ENCODE data around the gene LSP1.
"Not testable (repeated sequence)": the region's sequence is repeated elsewhere in the genome, so short reads cannot be mapped to it uniquely, and the experiment has no call there.

The LSP1 gene

DNA sequence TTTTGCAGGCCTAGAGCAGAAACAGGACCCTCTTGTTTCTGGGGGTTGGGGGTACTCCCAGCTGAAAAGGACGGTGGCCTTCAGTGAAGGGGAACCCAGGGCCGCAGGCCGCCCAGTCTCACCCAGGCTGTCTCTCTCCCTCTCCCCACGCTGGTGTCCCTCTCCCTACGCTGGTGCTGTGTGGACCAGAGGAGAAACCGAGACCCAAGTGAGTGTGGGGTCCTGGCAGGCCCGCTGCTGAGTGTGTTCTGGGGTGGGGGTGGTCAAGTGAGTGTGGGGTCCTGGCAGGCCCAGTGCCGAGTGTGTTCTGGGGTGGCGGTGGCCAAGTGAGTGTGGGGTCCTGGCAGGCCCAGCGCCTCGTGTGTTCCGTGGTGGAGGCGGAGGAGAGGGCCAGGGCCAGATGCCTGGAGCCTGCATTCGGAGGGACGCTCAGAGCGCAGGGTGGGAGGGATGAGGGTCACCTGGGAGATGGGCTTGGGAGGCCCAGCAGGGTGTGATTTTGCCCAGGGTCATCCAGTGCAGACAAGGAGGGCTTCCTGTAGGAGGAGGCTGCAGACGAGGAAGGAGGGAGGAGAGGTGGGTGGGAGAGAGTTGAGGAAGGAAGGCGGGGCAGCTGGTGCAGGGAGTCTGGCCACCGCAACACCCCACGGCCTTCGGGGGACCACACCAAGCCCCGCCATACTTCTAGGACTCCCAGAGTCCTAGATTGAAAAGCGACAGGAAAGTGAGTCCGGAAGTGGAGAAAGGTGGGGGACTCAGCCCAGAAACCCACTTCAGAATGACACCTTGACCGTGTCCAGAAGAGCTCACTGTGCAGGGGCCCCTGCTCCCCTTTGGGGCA, 77.0 kb downstream of the LSP1 start:
- DNase-seq = no peak

DNA sequence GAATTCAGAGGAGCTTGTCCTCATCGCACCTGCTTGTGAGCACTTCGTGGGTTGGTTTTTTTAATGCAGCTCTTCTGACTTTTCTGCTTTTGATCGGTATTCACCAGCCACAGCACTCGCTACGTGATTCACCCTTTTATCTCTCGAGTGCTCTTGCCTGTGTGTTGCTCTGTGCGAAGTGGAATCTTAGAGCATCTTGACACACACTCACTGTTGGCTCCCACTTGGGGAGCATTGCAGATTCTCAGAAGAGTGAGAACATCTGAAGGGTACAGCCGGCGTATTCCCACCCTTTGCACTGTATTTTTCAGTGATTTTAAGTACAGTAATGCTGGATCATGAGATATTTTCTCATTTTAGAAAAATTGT, 77.6 kb downstream of the LSP1 start:
- no peak for DNase-seq

DNA sequence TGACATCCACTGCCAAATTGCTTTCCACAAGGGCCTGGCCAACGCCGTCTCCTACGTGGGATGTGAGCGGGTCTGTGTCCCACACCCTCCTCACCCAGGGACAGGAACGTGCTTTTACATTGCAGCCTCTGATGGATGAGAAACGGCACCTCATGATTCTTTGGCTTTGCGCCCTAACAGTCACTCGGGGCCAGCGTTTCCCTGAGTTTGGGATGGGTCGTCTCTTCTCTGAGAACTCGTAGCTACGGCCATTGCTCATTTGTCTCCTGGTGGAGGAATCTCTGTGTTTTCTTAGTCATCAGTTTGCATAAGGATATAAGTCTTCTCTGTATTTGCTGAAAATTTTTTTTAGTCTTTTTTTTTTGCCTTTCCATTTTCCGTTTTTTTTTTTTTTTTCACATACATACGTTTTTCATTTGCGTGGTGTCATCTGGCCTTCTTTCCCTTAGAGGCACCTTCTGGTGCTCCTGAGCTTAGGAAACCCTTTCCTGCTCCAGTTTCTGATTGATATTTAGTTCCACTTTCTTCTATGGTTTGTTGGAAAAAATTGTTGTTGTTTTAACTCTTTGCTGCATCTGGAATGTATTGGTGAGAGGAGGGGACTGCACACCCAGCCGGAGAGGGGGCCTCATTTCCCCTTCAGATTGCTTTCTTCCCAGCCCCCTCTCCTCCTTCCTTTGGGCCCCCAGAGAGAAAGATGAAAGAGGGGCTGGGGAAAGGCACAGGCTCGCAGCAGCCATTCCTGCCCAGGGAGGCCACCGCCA, 78.6 kb downstream of the LSP1 start:
- no peak for DNase-seq

DNA sequence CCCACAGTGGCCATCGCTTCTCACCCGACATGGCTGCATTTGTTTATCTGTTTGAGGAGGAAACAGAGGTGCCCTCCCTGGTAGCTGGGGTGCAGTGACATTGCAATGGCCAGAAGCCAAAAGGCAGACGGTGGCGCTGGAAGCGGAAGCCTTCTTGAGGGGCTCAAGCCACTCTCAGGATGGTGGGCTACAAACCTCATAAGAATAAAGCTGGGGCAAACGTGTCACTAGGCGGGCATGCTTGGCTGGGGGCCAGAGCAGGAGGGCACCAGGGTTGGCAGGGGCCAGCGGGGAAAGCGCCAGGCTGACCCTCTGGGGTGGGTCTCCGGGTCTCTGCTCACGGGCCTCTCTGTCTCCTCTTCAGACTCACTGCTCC, 79.2 kb downstream of the LSP1 start:
- no peak for DNase-seq

GRCh38 chr11:1932681-1933080, 79.8 kb downstream of the LSP1 start:
- no peak for DNase-seq

DNA sequence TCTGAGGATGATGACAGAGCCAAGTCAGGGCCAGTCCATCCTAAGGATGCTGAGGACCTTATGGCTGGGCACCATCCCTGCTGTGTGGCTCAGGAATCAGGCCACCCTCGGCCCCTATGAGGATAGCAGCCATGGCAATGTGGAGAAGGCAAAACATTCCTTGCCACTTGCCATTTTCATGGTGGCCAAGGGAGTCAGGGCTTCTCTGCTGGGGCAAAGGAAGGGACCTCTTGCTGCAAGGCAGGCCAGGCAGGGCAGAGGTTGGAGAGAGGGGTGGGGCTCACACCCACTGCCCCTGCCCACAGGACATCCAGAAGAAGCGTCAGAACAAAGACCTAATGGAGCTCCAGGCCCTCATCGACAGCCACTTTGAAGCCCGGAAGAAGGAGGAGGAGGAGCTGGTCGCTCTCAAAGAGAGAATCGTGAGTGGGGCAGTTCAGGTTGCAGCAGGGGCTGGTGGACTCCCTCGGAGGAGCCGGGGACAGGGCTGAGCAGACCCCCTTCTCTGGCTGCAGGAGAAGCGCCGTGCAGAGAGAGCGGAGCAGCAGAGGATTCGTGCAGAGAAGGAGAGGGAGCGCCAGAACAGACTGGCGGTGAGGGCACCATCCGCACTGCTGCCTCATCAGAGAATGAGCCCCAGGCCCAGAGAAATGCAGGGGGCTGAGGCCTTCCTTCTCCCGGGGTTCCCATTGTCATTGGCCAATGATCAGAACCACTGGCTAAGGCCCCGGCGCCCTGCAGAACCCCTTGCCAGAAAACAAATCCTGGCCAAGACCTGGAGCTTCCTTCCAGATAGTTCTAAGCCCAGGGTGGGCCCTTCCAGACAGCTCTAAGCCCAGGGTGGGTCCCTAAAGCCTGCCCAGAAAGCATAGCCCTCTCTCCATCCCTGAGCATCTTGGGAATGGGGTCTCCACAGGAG, 80.8 kb downstream of the LSP1 start:
- DNase-seq = no peak

DNA sequence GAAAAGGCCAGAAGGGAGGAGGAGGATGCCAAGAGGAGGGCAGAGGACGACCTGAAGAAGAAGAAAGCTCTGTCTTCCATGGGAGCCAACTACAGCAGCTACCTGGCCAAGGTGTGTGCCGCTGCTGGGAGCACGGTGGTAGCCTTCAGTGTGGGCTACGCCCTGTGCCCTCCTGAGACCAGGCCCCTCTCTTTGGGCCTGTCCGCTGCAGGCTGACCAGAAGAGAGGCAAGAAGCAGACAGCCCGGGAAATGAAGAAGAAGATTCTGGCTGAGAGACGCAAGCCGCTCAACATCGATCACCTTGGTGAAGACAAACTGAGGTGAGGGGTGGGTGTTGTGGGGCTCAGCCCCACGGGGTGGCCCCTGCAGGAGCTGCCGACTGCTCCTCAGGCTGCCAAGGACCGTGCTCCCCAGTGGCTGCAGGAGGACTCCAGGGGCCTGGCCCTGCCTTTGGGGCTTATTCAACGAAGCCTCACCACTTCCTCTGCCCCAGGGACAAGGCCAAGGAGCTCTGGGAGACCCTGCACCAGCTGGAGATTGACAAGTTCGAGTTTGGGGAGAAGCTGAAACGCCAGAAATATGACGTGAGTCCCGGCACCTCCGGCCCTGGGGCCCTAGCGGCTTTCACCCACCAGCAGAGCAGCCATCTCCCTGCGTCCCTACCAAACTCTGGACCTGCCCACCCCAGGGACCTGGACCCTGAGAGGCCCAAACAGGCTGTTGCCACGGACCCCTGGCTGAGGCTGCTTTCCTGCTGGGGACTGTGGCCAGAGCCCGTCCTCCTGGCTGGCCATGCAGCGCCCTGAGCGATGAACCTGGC, 81.7 kb downstream of the LSP1 start:
- DNase-seq = no peak

DNA sequence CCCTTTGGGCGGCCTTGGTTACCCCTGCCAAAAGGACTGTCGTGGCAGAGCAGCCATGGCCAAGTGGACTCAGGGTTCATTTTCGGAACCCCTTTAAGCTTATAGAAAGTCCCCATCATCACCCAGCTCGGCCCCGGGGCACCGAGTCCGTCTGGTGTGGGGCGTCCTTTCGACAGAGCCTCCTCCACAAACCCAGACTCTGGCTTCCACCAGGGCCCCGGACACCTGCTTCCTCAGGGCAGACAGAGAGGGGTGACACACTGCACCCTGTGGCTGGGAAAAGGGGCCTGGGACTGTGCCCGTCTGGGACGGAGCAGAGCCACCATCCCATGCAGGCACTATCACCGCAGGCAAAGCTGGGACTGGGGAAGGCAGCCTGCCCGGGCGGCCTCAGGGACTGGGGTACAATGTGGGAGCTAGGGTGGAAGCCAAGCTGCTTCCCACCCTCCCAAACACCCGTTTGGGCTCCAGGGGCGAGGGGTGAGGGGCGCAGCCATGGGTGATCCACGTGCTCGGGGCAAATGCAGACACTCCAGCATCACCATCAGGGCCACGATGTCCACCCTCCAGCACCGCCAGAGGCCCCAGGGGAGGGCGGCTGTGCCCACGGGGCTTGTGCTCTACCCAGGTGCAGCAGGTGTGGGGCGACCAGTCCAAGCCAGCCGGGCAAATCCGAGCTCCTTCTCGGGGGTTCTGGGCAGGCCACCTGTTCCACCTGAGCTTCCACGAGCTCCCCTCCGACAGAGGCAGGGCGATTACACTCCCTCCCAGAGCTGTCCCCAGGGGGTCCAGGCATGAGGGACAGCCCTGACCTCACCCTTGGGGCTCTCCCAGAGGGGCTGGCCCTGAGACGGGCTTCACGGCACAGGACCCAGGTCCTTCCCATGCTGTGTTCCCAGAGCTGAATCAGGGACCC, 82.5 kb downstream of the LSP1 start:
- no peak for DNase-seq

GRCh38 chr11:1936072-1936780, 83.3 kb downstream of the LSP1 start:
- peak in 1 of 5 experiments; percentile 0 for DNase-seq

DNA sequence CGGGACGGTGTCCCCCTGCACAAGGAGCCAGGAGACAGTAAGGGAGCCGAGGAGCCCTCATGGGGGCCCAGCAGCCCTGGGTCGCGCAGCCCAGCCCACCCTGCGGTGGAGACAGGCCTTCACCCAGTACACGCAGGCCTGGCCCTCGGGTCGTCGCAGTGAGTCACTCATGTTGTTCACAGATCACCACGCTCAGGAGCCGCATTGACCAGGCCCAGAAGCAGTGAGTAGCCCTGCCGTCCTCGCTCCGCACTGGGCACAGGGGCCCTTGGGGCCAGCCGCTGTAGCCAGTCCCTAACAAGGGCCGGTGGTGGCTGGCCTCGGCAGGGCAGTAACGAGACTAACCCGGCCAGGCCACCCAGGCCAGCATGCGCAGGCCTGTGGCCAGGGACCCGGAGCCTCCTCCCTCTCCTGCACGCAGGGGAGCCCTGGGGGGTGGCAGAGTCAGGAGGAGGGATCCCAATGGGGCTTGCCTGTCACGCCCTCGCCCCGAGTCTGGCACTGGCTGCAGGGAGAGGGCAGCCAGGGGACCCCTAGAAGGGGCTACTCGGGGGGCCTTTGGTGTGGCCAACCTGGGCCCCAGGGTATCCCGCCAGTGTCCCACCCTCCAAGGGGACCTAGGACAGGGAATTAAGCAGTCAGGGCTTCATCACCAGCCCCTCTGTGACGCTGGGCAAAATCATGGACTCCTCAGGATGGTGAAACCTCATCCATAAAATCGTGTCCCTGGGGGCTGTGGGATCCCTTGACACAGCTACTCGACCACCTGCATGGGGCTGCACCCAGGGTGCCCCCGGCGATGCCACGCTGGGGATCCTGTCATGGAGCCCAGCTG, 84.1 kb downstream of the LSP1 start:
- DNase-seq = peak in 1 of 5 experiments; percentile 7

GRCh38 chr11:1937616-1938342, 84.9 kb downstream of the LSP1 start:
- peak in 1 of 5 experiments; percentile 6 for DNase-seq

DNA sequence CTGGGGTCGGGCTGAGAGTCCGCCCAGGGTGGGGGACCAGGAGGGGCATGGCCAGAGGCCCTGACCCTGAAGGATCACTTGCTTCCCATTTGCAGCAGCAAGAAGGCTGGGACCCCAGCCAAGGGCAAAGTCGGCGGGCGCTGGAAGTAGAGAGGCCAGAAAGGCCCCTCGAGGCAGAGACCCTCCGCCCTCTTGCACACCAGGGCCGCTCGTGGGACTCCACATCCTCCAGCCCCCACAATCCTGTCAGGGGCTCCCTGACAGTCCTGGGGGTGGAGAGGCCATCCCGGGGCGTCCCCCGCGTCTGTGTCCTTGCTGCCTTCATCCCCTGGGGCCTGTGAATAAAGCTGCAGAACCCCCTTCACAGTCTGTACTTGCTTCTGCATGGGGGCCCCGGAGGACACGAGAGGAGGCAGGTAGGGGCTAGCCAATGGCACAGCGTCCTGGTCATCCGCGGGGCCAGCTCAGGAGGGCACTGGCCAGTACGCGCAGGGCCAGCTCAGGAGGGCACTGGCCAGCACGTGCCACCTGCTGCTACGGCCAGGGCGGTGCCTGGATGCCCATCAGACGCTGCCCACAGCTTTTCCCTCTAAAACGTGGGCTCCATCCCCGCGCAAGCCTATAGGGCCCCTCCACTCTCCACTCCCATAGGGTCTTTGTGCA, 85.6 kb downstream of the LSP1 start:
- peak in 1 of 5 experiments; percentile 3 for DNase-seq

DNA sequence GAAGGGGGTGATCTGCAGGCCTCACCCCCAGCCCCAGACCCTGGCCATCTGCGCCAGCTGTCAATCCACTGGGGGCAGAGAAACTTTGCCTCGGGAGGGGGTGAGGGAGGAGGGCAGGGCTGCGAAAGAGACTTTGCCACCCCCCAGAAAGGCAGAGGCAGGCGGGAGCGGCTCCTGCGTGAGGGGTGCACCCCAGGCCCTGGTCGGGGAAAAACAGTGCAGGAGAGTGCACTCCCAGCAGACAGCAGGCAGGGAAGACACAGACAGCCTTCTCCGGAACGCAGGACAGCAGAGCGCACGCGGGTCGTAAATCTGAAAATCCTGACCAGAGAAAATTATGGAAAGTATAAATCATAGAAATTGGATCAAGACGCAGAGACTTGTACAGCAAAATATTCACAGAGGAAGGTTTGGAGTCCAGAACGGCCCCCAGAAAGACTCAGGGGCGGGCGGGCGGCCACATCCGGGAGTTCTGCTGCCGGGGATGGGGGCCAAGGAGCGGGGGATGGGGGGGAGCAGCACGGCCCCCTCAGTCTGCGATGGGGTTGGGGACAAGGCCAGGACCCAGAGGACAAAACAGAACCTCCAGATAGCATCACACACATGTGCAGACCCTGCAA, 86.2 kb downstream of the LSP1 start:
- DNase-seq = peak in 1 of 5 experiments; percentile 4

- not testable (repeated sequence) for DNase-seq
These were observed 86.9 kb downstream of the LSP1 start for GRCh38 chr11:1939788-1940187.

All from T-helper 2 cell (primary cell).